IPS DF 4.7 (cell line): ENCODE data around the gene WNK1.

Experiments used
- DNase-seq: peaks from one replicate; pipeline ENCODE4 v3.0.0-alpha.2; 2013; ENCODE audit warnings: low spot score; ENCODE audit errors: extremely low read depth

WNK1 gene

DNA sequence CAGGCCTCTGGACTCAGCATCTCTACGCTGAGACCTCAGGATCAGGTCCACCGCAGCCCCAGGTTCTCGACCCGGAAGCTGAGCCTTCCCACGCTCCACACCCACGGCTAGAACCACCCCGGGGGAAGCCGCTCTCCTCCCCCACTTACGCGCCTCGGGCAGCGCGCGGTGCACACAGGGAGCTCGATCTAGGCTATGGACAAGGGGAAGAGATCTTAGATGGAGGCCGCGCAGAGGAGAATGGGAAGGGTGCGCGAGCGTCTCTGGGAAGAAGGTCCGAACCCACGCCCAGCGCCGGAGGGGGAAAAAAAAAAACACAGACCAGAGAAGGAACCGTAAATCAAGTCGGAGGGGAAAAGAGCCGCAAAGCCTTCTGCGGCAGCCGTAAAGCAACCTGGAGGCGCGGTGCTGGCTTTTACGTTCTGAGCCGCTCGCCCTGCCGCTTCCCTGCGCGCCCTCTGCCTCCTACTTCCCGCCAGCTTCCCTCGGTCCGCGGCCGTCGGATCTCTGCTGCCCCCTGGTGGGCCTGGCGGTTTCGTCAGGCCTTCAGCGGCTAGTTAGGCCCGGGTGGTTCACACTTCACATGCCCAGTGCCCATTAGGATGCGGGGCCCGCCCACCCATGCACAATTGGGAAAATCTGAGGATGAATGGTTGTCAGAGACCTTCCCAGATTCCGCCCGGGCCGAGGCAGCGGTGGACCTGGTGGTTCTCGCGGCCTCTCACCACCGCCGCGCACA is 197.2 kb downstream of the WNK1 start, which contains the start of gene RAD52:
Gene RAD52 (minus strand): TSS at position 242 of the 739 bp plus-strand sequence. CDS start 16,636 bp downstream, outside the sequence.
- DNase-seq, result peak; percentile 96

DNA sequence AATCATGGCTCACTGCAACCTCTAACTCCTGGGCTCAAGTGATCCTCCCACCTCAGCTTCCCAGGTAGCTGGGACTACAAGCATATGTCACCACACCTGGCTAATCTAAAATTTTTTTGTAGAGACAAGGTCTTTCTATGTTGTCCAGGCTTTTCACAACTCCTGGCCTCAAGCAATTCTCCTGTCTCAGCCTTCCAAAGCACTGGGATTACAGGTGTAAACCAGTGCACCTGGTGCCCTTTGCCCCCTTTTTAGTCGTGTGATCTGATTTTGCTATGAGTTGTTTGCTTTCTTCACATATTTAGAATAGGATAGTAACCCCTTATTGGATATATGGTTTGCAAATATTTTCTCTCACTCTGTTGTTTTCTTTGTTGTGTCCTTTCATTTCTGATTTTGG is 198.8 kb downstream of the WNK1 start:
- DNase-seq, result no peak

DNA sequence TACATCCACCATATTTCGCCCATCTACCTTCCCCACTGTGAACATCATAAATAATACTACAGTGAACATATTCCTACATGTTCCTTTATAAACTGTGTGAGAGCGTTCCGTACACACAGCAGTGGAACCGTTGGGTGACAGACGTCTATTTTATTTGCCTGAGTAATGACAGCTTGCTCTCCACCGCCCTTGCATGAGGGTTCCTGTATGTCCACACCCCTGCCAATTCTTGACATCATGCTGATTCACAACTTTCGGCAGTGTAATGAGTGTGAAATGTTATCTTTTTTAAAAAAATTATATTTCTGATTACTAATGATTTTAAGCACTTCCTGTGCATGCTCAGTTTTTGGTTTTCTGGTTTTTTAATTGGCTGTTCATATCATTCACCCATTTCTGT is 201.4 kb downstream of the WNK1 start:
- DNase-seq, result no peak

DNA sequence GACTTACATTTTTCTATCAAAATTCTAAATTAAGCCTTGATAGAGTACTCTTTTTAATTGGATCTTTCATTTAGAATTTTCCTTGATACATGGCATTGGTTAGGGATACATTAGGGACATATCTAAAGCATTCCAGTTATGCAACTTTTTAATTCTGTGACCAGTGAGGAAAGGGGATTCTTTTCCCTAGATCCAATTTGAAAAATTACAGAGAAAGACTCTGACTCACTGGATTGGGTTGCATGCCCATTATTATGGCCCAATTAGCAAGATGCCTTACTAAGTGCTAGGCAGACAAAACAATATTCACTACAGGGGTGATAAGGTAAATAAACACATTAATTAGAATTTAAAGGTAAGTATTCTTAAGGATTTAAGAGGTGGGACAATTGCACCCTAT is 202.4 kb downstream of the WNK1 start:
- no peak for DNase-seq

DNA sequence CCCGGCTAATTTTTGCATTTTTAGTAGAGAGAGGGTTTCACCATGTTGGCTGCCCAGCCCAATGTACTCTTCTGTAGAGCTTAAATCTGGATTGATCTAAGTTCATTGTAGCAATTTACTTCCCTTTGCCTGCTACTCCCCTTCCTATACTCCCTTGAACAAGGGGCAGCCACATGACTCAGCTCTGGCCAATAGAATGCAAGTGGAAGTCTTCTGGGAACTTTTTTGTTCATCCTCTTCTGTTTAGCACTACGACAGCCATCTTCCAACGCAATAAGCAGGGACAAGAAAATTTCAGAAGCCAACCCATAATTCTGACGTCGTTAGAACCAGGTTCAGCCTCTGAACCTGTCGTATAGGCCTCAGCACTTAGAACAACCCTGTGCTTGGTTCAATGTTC is 203.6 kb downstream of the WNK1 start:
- no peak for DNase-seq

DNA sequence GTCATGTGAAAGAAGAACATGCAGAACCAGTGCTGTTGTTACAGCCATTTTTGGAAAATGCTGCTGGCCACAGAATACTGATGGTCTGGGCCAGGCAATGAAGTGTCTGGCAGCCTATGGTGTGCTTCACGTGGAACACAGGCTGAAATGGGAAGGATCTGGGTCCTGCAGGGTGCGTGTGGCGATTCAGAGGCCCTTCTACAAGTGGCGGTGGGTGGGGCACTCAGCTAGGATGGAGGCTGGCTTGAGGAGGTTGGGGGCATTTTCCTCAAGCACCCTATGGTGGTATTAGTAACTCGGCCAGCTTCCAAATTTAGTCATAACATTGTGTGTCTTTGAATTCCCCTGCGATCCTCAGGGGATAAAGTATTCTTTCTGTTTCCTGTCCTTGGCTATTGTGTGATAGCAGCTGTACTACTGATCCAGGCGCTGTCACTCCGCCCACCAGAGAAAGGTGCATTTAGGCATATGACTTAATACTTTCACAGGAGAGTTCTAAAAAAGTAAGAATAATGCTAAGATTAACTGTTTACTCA is 206.3 kb downstream of the WNK1 start:
- DNase-seq, result no peak
